SK-N-SH treated with all-trans-retinoic acid at 6 μM for 48 hours (cell line): Measurements from ENCODE around the gene KLF13.

Experiments used
- BACH2 ChIP-seq: fragments of 250-450 bp; sonication (Bioruptor Pico); IDR thresholded peaks from 2 replicates; pipeline ENCODE4 v1.9.0; 2021; ENCODE audit warnings: mild to moderate bottlenecking, borderline replicate concordance
- CSRNP3 ChIP-seq: fragments of 250-450 bp; sonication (Bioruptor Pico); IDR thresholded peaks from 2 replicates; pipeline ENCODE4 v1.5.1; 2021; ENCODE audit warnings: mild to moderate bottlenecking, moderate library complexity
- ESRRG ChIP-seq: fragments of 250-450 bp; sonication (Bioruptor Pico); IDR thresholded peaks from 2 replicates; pipeline ENCODE4 v1.6.1; 2021; ENCODE audit warnings: mild to moderate bottlenecking
- PATZ1 ChIP-seq: fragments of 250-450 bp; sonication (Bioruptor Pico); IDR thresholded peaks from 2 replicates; pipeline ENCODE4 v1.8.0; 2020; ENCODE audit warnings: mild to moderate bottlenecking, moderate library complexity, borderline replicate concordance
- RARB ChIP-seq: fragments of 250-450 bp; sonication (Bioruptor Pico); IDR thresholded peaks from 2 replicates; pipeline ENCODE4 v1.8.0; 2021; ENCODE audit warnings: mild to moderate bottlenecking, moderate library complexity
- TOX ChIP-seq: fragments of 250-450 bp; sonication (Bioruptor Pico); IDR thresholded peaks from 2 replicates; pipeline ENCODE4 v1.8.0; 2021; ENCODE audit warnings: mild to moderate bottlenecking, moderate library complexity, borderline replicate concordance
- TSHZ2 ChIP-seq: fragments of 250-450 bp; sonication (Bioruptor Pico); IDR thresholded peaks from 2 replicates; pipeline ENCODE4 v1.5.0; 2020; ENCODE audit warnings: mild to moderate bottlenecking, moderate library complexity
- ZFP3 ChIP-seq: fragments of 250-450 bp; sonication (Bioruptor Pico); IDR thresholded peaks from 2 replicates; pipeline ENCODE4 v1.5.0; 2020; ENCODE audit warnings: mild to moderate bottlenecking, moderate library complexity
- ZFP30 ChIP-seq: fragments of 450-650 bp; formaldehyde crosslinking; IDR thresholded peaks from 2 replicates; pipeline ENCODE4 v1.5.0; 2022; ENCODE audit warnings: mild to moderate bottlenecking, moderate library complexity
- ZNF565 ChIP-seq: fragments of 450-650 bp; formaldehyde crosslinking; conservative IDR thresholded peaks from 2 replicates; pipeline ENCODE4 v1.5.0; 2020; ENCODE audit warnings: low read depth, mild to moderate bottlenecking, moderate library complexity
- ZNF8 ChIP-seq: fragments of 450-650 bp; formaldehyde crosslinking; IDR thresholded peaks from 2 replicates; pipeline ENCODE4 v1.5.0; 2020; ENCODE audit warnings: mild to moderate bottlenecking, moderate library complexity

- TF ChIP-seq ESRRG (CRISPR knock-in tag), result no peak
- TF ChIP-seq PATZ1 (CRISPR knock-in tag), result no peak
- no peak for TF ChIP-seq ZFP30 (CRISPR knock-in tag)
- TF ChIP-seq BACH2, result no peak
- no peak for TF ChIP-seq RARB
- TF ChIP-seq TSHZ2 (CRISPR knock-in tag), result no peak
- TF ChIP-seq ZNF8 (CRISPR knock-in tag), result no peak
- TF ChIP-seq TOX (CRISPR knock-in tag), result no peak
- no peak for TF ChIP-seq ZFP3 (CRISPR knock-in tag)
- no peak for TF ChIP-seq ZNF565 (CRISPR knock-in tag)
- TF ChIP-seq CSRNP3 (CRISPR knock-in tag), result no peak
Measured at GRCh38 chr15:31330836-31331235, 4.2 kb downstream of the KLF13 start.
